Eye (tissue), 1 donor: ENCODE measurements around the gene NAA60.
"Not testable (repeated sequence)": the region's sequence is repeated elsewhere in the genome, so short reads cannot be mapped to it uniquely, and the experiment has no call there.

ENCODE experiments used
- DNase-seq: peaks from one replicate; pipeline ENCODE4 v3.0.0-alpha.2; 2015

Gene NAA60

GRCh38 chr16:3465301-3465700 is 21.8 kb downstream of the NAA60 start:
- no peak for DNase-seq

GRCh38 chr16:3465911-3466584 is 22.6 kb downstream of the NAA60 start:
- no peak for DNase-seq

GRCh38 chr16:3467182-3467581 is 23.7 kb downstream of the NAA60 start:
- DNase-seq, result no peak

GRCh38 chr16:3467921-3468320 is 24.4 kb downstream of the NAA60 start:
- DNase-seq, result no peak

GRCh38 chr16:3468501-3468900 is 25.0 kb downstream of the NAA60 start:
- no peak for DNase-seq

GRCh38 chr16:3469736-3470135 is 26.3 kb downstream of the NAA60 start:
- no peak for DNase-seq

- no peak for DNase-seq
Measured at GRCh38 chr16:3470723-3471122, 27.2 kb downstream of the NAA60 start.

GRCh38 chr16:3471518-3472176 is 28.2 kb downstream of the NAA60 start:
- no peak for DNase-seq

GRCh38 chr16:3472878-3473595 is 29.6 kb downstream of the NAA60 start:
- no peak for DNase-seq

- DNase-seq, result not testable (repeated sequence)
Measured at GRCh38 chr16:3473596-3473943, 30.1 kb downstream of the NAA60 start.

GRCh38 chr16:3474136-3474779 is 30.8 kb downstream of the NAA60 start:
- no peak for DNase-seq

GRCh38 chr16:3474870-3475269 is 31.4 kb downstream of the NAA60 start:
- not testable (repeated sequence) for DNase-seq

- no peak for DNase-seq
Measured at GRCh38 chr16:3475604-3476375, 32.3 kb downstream of the NAA60 start.

GRCh38 chr16:3476409-3476808 is 32.9 kb downstream of the NAA60 start:
- DNase-seq, result no peak

- no peak for DNase-seq
Measured at GRCh38 chr16:3478242-3478925, 34.9 kb downstream of the NAA60 start.

GRCh38 chr16:3479654-3480216 is 36.3 kb downstream of the NAA60 start:
- DNase-seq, result no peak

- DNase-seq, result no peak
Measured at GRCh38 chr16:3480901-3481695, 37.6 kb downstream of the NAA60 start.

- DNase-seq, result no peak
Measured at GRCh38 chr16:3481696-3482658, 38.5 kb downstream of the NAA60 start.

- no peak for DNase-seq
Measured at GRCh38 chr16:3482659-3483241, 39.3 kb downstream of the NAA60 start.
